ENCODE measurements around the gene RBFOX1. TPM values are rescaled to one million over a fixed set of nuclear protein-coding genes. Genes with fewer than 3 reads are reported as not detected.
"Not testable (repeated sequence)": the region's sequence is repeated elsewhere in the genome, so short reads cannot be mapped to it uniquely, and the experiment has no call there.

The RBFOX1 gene
- total and polyA plus RNA-seq, 4 donors = 0.25 TPM; not detected in 3

DNA sequence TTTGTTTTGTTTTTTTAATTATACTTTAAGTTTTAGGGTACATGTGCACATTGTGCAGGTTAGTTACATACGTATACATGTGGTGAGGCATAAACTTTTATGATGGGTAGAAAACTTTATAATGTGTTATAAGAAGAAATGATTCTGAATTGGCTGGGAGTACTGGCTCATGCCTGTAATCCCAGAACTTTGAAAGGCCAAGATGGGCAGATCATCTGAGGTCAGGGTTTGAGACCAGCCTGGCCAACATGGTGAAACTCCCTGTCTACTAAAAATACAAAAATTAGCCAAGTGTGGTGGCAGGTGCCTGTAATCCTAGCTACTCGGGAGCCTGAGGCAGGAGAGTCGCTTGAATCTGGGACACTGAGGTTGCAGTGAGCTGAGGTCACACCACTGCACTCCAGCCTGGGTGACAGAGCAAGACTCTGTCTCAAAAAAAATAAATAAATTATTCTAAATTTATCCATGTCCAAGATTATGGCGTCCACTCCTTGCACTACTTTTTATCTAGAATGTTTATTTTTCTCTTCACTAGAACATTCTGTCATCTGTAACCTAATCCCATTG is 170.0 kb downstream of the RBFOX1 start:
- ATAC-seq (ENCODE audit: low FRiP score); intact Hi-C loops (cut with DNase I); DNase-seq; H3K4me1 ChIP-seq (ENCODE audit: control insufficient read depth in 1 of 2, insufficient read depth in 2 of 2, low read length in 2 of 2); H3K27me3 ChIP-seq (ENCODE audit: control insufficient read depth in 1 of 2, insufficient read depth in 2 of 2, low read length in 1 of 2); H3K4me3 ChIP-seq (ENCODE audit: low read length in 2 of 2); H3K9me3 ChIP-seq (ENCODE audit: control insufficient read depth, low read length); H3K36me3 ChIP-seq (ENCODE audit: control insufficient read depth in 1 of 2, insufficient read depth in 2 of 2, low read length in 1 of 2); H3K27ac ChIP-seq (ENCODE audit: low read depth in 1 of 2, low read length in 2 of 2): not testable (repeated sequence)
- WGBS, 2 donors = 64 to 69% methylated on average over 4 of the region's 4 CpGs

DNA sequence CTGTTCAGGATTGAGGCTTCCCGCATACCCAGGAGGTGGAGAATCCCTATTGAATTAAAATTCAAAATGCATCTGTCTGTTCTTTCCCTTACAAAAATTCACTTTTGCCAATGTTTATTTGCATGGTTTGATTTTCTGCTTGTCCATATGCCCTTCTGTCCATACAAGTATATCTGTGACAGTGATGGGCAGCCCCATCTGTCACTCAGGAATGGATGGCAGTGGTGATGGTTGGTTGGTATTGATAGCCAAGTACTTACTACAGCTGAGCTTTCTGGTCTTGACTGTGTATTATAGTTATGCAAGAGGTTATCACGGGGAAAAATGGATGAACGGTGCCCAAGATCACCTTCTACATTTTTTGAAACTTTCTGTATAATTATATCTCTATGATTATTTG is 171.0 kb downstream of the RBFOX1 start:
- H3K4me1 ChIP-seq (ENCODE audit: control insufficient read depth in 1 of 2, insufficient read depth in 2 of 2, low read length in 2 of 2) = no peaks in the 10 kb centered on the region
- H3K9me3 ChIP-seq (ENCODE audit: control insufficient read depth, low read length) = no peaks in the 10 kb centered on the region
- no peaks in the 10 kb centered on the region for H3K27me3 ChIP-seq (ENCODE audit: control insufficient read depth in 1 of 2, insufficient read depth in 2 of 2, low read length in 1 of 2)
- ATAC-seq (ENCODE audit: low FRiP score) (no peak), DNase-seq (no peak)
- 86 to 93% methylated on average over 3 of the region's 3 CpGs for WGBS, 2 donors
- H3K36me3 ChIP-seq (ENCODE audit: control insufficient read depth in 1 of 2, insufficient read depth in 2 of 2, low read length in 1 of 2) = no peaks in the 10 kb centered on the region
- intact Hi-C loops (cut with DNase I) = no loop called here
- H3K27ac ChIP-seq (ENCODE audit: low read depth in 1 of 2, low read length in 2 of 2) = no peak overlapping the region
- H3K4me3 ChIP-seq (ENCODE audit: low read length in 2 of 2) = no peak overlapping the region

GRCh38 chr16:7504844-7505243 is 172.2 kb downstream of the RBFOX1 start:
- H3K4me1 ChIP-seq (ENCODE audit: control insufficient read depth in 1 of 2, insufficient read depth in 2 of 2, low read length in 2 of 2) = no peaks in the 10 kb centered on the region
- intact Hi-C loops (cut with DNase I) = no loop called here
- H3K27me3 ChIP-seq (ENCODE audit: control insufficient read depth in 1 of 2, insufficient read depth in 2 of 2, low read length in 1 of 2) = no peaks in the 10 kb centered on the region
- no peak overlapping the region for H3K4me3 ChIP-seq (ENCODE audit: low read length in 2 of 2)
- no peak overlapping the region for H3K27ac ChIP-seq (ENCODE audit: low read depth in 1 of 2, low read length in 2 of 2)
- no peaks in the 10 kb centered on the region for H3K36me3 ChIP-seq (ENCODE audit: control insufficient read depth in 1 of 2, insufficient read depth in 2 of 2, low read length in 1 of 2)
- DNase-seq (no peak), ATAC-seq (ENCODE audit: low FRiP score) (no peak)
- H3K9me3 ChIP-seq (ENCODE audit: control insufficient read depth, low read length) = no peaks in the 10 kb centered on the region
- WGBS, 2 donors = 82 to 85% methylated on average over 8 of the region's 8 CpGs

DNA sequence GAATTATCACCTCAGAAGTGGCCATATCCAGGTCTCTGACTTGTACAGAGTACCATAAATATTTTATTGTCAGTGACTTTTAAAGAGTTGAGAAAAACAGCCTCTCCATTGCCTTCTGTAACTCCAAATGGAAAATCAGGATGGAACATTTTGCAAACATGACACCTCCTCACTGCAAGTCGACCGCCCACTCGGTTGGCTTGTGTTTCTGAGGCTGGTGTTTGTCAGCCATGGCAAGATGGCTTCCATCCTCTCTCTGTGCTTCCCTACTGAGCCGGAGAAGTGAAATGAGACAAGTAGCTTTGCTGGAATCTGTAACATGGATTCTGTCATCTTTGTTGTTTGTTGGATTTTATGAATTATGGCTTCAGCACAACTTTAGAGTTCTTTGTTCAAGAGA is 172.8 kb downstream of the RBFOX1 start:
- no peaks in the 10 kb centered on the region for H3K36me3 ChIP-seq (ENCODE audit: control insufficient read depth in 1 of 2, insufficient read depth in 2 of 2, low read length in 1 of 2)
- H3K27ac ChIP-seq (ENCODE audit: low read depth in 1 of 2, low read length in 2 of 2) = no peak overlapping the region
- no peak for ATAC-seq (ENCODE audit: low FRiP score)
- H3K4me3 ChIP-seq (ENCODE audit: low read length in 2 of 2) = no peak overlapping the region
- 80 to 82% methylated on average over 4 of the region's 4 CpGs for WGBS, 2 donors
- no peak for DNase-seq
- intact Hi-C loops (cut with DNase I) = no loop called here
- H3K9me3 ChIP-seq (ENCODE audit: control insufficient read depth, low read length) = no peaks in the 10 kb centered on the region
- no peaks in the 10 kb centered on the region for H3K27me3 ChIP-seq (ENCODE audit: control insufficient read depth in 1 of 2, insufficient read depth in 2 of 2, low read length in 1 of 2)
- H3K4me1 ChIP-seq (ENCODE audit: control insufficient read depth in 1 of 2, insufficient read depth in 2 of 2, low read length in 2 of 2) = no peaks in the 10 kb centered on the region

- no peaks in the 10 kb centered on the region for H3K36me3 ChIP-seq (ENCODE audit: control insufficient read depth in 1 of 2, insufficient read depth in 2 of 2, low read length in 1 of 2)
- ATAC-seq (ENCODE audit: low FRiP score) (no peak), DNase-seq (no peak)
- WGBS, 2 donors = 81 to 85% methylated on average over 5 of the region's 5 CpGs
- intact Hi-C loops (cut with DNase I) = no loop called here
- no peaks in the 10 kb centered on the region for H3K4me1 ChIP-seq (ENCODE audit: control insufficient read depth in 1 of 2, insufficient read depth in 2 of 2, low read length in 2 of 2)
- H3K27ac ChIP-seq (ENCODE audit: low read depth in 1 of 2, low read length in 2 of 2) = no peak overlapping the region
- H3K4me3 ChIP-seq (ENCODE audit: low read length in 2 of 2) = no peak overlapping the region
- H3K9me3 ChIP-seq (ENCODE audit: control insufficient read depth, low read length) = no peaks in the 10 kb centered on the region
- no peaks in the 10 kb centered on the region for H3K27me3 ChIP-seq (ENCODE audit: control insufficient read depth in 1 of 2, insufficient read depth in 2 of 2, low read length in 1 of 2)
Observed at GRCh38 chr16:7506363-7506762, 173.7 kb downstream of the RBFOX1 start.

- intact Hi-C loops (cut with DNase I) = no loop called here
- no peaks in the 10 kb centered on the region for H3K4me1 ChIP-seq (ENCODE audit: control insufficient read depth in 1 of 2, insufficient read depth in 2 of 2, low read length in 2 of 2)
- no peak for ATAC-seq (ENCODE audit: low FRiP score)
- no peak overlapping the region for H3K27ac ChIP-seq (ENCODE audit: low read depth in 1 of 2, low read length in 2 of 2)
- no peaks in the 10 kb centered on the region for H3K9me3 ChIP-seq (ENCODE audit: control insufficient read depth, low read length)
- no peak for DNase-seq
- WGBS, 2 donors = 72 to 75% methylated on average over 3 of the region's 3 CpGs
- H3K27me3 ChIP-seq (ENCODE audit: control insufficient read depth in 1 of 2, insufficient read depth in 2 of 2, low read length in 1 of 2) = no peaks in the 10 kb centered on the region
- no peak overlapping the region for H3K4me3 ChIP-seq (ENCODE audit: low read length in 2 of 2)
- H3K36me3 ChIP-seq (ENCODE audit: control insufficient read depth in 1 of 2, insufficient read depth in 2 of 2, low read length in 1 of 2) = no peaks in the 10 kb centered on the region
Observed at GRCh38 chr16:7508656-7509055, 176.0 kb downstream of the RBFOX1 start.

GRCh38 chr16:7509963-7510601 is 177.4 kb downstream of the RBFOX1 start:
- 50 to 52% methylated on average over 23 of the region's 23 CpGs for WGBS, 2 donors
- ATAC-seq (ENCODE audit: low FRiP score) (no peak), DNase-seq (no peak)
- no peaks in the 10 kb centered on the region for H3K4me1 ChIP-seq (ENCODE audit: control insufficient read depth in 1 of 2, insufficient read depth in 2 of 2, low read length in 2 of 2)
- no peaks in the 10 kb centered on the region for H3K27me3 ChIP-seq (ENCODE audit: control insufficient read depth in 1 of 2, insufficient read depth in 2 of 2, low read length in 1 of 2)
- H3K4me3 ChIP-seq (ENCODE audit: low read length in 2 of 2) = no peak overlapping the region
- H3K36me3 ChIP-seq (ENCODE audit: control insufficient read depth in 1 of 2, insufficient read depth in 2 of 2, low read length in 1 of 2) = no peaks in the 10 kb centered on the region
- H3K27ac ChIP-seq (ENCODE audit: low read depth in 1 of 2, low read length in 2 of 2) = no peak overlapping the region
- peaks cover 2% of the 10 kb centered on the region for H3K9me3 ChIP-seq (ENCODE audit: control insufficient read depth, low read length)
- intact Hi-C loops (cut with DNase I) = no loop called here

GRCh38 chr16:7511549-7512260 is 179.1 kb downstream of the RBFOX1 start:
- H3K9me3 ChIP-seq (ENCODE audit: control insufficient read depth, low read length) = peaks cover 2% of the 10 kb centered on the region
- H3K4me3 ChIP-seq (ENCODE audit: low read length in 2 of 2) = no peak overlapping the region
- no peak overlapping the region for H3K27ac ChIP-seq (ENCODE audit: low read depth in 1 of 2, low read length in 2 of 2)
- intact Hi-C loops (cut with DNase I) = no loop called here
- H3K36me3 ChIP-seq (ENCODE audit: control insufficient read depth in 1 of 2, insufficient read depth in 2 of 2, low read length in 1 of 2) = no peaks in the 10 kb centered on the region
- DNase-seq (no peak), ATAC-seq (ENCODE audit: low FRiP score) (no peak)
- no peaks in the 10 kb centered on the region for H3K27me3 ChIP-seq (ENCODE audit: control insufficient read depth in 1 of 2, insufficient read depth in 2 of 2, low read length in 1 of 2)
- WGBS, 2 donors = 68 to 73% methylated on average over 7 of the region's 7 CpGs
- H3K4me1 ChIP-seq (ENCODE audit: control insufficient read depth in 1 of 2, insufficient read depth in 2 of 2, low read length in 2 of 2) = no peaks in the 10 kb centered on the region

GRCh38 chr16:7512503-7512902 is 179.9 kb downstream of the RBFOX1 start:
- 57 to 58% methylated on average over 3 of the region's 3 CpGs for WGBS, 2 donors
- no peaks in the 10 kb centered on the region for H3K36me3 ChIP-seq (ENCODE audit: control insufficient read depth in 1 of 2, insufficient read depth in 2 of 2, low read length in 1 of 2)
- DNase-seq = no peak
- ATAC-seq (ENCODE audit: low FRiP score) = no peak
- no peaks in the 10 kb centered on the region for H3K27me3 ChIP-seq (ENCODE audit: control insufficient read depth in 1 of 2, insufficient read depth in 2 of 2, low read length in 1 of 2)
- peaks cover 2% of the 10 kb centered on the region for H3K9me3 ChIP-seq (ENCODE audit: control insufficient read depth, low read length)
- H3K27ac ChIP-seq (ENCODE audit: low read depth in 1 of 2, low read length in 2 of 2) = no peak overlapping the region
- H3K4me3 ChIP-seq (ENCODE audit: low read length in 2 of 2) = no peak overlapping the region
- H3K4me1 ChIP-seq (ENCODE audit: control insufficient read depth in 1 of 2, insufficient read depth in 2 of 2, low read length in 2 of 2) = no peaks in the 10 kb centered on the region
- intact Hi-C loops (cut with DNase I) = no loop called here

Measured in aorta (tissue), 5 donors.